ENCODE results near the gene SLC35G3.
"Not testable (repeated sequence)": the region's sequence is repeated elsewhere in the genome, so short reads cannot be mapped to it uniquely, and the experiment has no call there.

Gene SLC35G3

GRCh38 chr17:35194001-35194400 lies at the start of gene SLC35G3:
SLC35G3 (minus strand) TSS chr17:35194393; CDS start chr17:35194307, 86 bp downstream.
- DNase-seq, result not testable (repeated sequence)

GRCh38 chr17:35243561-35244340 lies 49.6 kb upstream of the SLC35G3 start:
- no peak for DNase-seq

- peak; percentile 79 for DNase-seq
Observed at GRCh38 chr17:35242805-35243560, 48.8 kb upstream of the SLC35G3 start, which contains the start of gene SLFN5. SLFN5 (plus strand) TSS chr17:35243072; CDS start chr17:35258691, 15,619 bp downstream.

GRCh38 chr17:35242158-35242804 lies 48.1 kb upstream of the SLC35G3 start:
- DNase-seq, result peak; percentile 70

- DNase-seq, result no peak
Observed at GRCh38 chr17:35241520-35241919, 47.3 kb upstream of the SLC35G3 start.

GRCh38 chr17:35240861-35241260 lies 46.7 kb upstream of the SLC35G3 start:
- no peak for DNase-seq

- DNase-seq, result no peak
Observed at GRCh38 chr17:35239823-35240222, 45.6 kb upstream of the SLC35G3 start.

- DNase-seq, result no peak
Observed at GRCh38 chr17:35238821-35239220, 44.6 kb upstream of the SLC35G3 start.

- no peak for DNase-seq
Observed at GRCh38 chr17:35236821-35237220, 42.6 kb upstream of the SLC35G3 start.

- no peak for DNase-seq
Observed at GRCh38 chr17:35235917-35236316, 41.7 kb upstream of the SLC35G3 start.

- DNase-seq, result no peak
Observed at GRCh38 chr17:35235289-35235688, 41.1 kb upstream of the SLC35G3 start.

GRCh38 chr17:35234315-35234714 lies 40.1 kb upstream of the SLC35G3 start:
- DNase-seq, result not testable (repeated sequence)

GRCh38 chr17:35229638-35230037 lies 35.4 kb upstream of the SLC35G3 start:
- DNase-seq, result no peak

GRCh38 chr17:35227546-35227945 lies 33.4 kb upstream of the SLC35G3 start:
- DNase-seq, result no peak

GRCh38 chr17:35224436-35224835 lies 30.2 kb upstream of the SLC35G3 start:
- no peak for DNase-seq

GRCh38 chr17:35222452-35222851 lies 28.3 kb upstream of the SLC35G3 start:
- no peak for DNase-seq

- no peak for DNase-seq
Observed at GRCh38 chr17:35218915-35219314, 24.7 kb upstream of the SLC35G3 start.

GRCh38 chr17:35217107-35217506 lies 22.9 kb upstream of the SLC35G3 start:
- DNase-seq, result no peak

- DNase-seq, result no peak
Observed at GRCh38 chr17:35214631-35215273, 20.6 kb upstream of the SLC35G3 start.

GRCh38 chr17:35214192-35214591 lies 20.0 kb upstream of the SLC35G3 start:
- DNase-seq, result no peak

GRCh38 chr17:35213412-35213940 lies 19.3 kb upstream of the SLC35G3 start:
- no peak for DNase-seq

- DNase-seq, result no peak
Observed at GRCh38 chr17:35212668-35213067, 18.5 kb upstream of the SLC35G3 start.

GRCh38 chr17:35210741-35211140 lies 16.5 kb upstream of the SLC35G3 start:
- no peak for DNase-seq
